Activated effector memory CD4-positive, alpha-beta T cell treated with Interleukin-2 at 50 U/mL for 16 hours (primary cell): ENCODE results near the gene GPR68.
"Not testable (repeated sequence)": the region's sequence is repeated elsewhere in the genome, so short reads cannot be mapped to it uniquely, and the experiment has no call there.

Experiments used
- DNase-seq: peaks from one replicate; pipeline ENCODE4 v3.0.0-alpha.2; 2020

GPR68 gene

GRCh38 chr14:91228112-91229004, 16.1 kb downstream of the GPR68 start:
- peak; percentile 60 for DNase-seq

GRCh38 chr14:91227183-91227628, 17.3 kb downstream of the GPR68 start:
- DNase-seq, result no peak

- not testable (repeated sequence) for DNase-seq
These were observed 18.1 kb downstream of the GPR68 start for GRCh38 chr14:91226360-91226759.

- no peak for DNase-seq
These were observed 19.5 kb downstream of the GPR68 start for GRCh38 chr14:91225025-91225424.

- no peak for DNase-seq
These were observed 21.3 kb downstream of the GPR68 start for GRCh38 chr14:91223028-91223783.

- DNase-seq, result no peak
These were observed 23.2 kb downstream of the GPR68 start for GRCh38 chr14:91221270-91221669.

- no peak for DNase-seq
These were observed 23.9 kb downstream of the GPR68 start for GRCh38 chr14:91220581-91221000.

- DNase-seq, result no peak
These were observed 24.8 kb downstream of the GPR68 start for GRCh38 chr14:91219517-91220389.

- DNase-seq, result no peak
These were observed 26.5 kb downstream of the GPR68 start for GRCh38 chr14:91218014-91218413.

- DNase-seq, result no peak
These were observed 27.7 kb downstream of the GPR68 start for GRCh38 chr14:91216731-91217226.

- no peak for DNase-seq
These were observed 29.1 kb downstream of the GPR68 start for GRCh38 chr14:91215381-91215780.

- DNase-seq, result no peak
These were observed 30.2 kb downstream of the GPR68 start for GRCh38 chr14:91214306-91214705.

GRCh38 chr14:91211017-91211416, 33.5 kb downstream of the GPR68 start:
- DNase-seq, result no peak

GRCh38 chr14:91207008-91207407, 37.5 kb downstream of the GPR68 start:
- no peak for DNase-seq

- no peak for DNase-seq
These were observed 39.0 kb downstream of the GPR68 start for GRCh38 chr14:91205459-91205858.

GRCh38 chr14:91204657-91205056, 39.8 kb downstream of the GPR68 start:
- DNase-seq, result no peak

- peak; percentile 19 for DNase-seq
These were observed 42.1 kb downstream of the GPR68 start for GRCh38 chr14:91202234-91202974.

GRCh38 chr14:91200802-91201201, 43.7 kb downstream of the GPR68 start:
- not testable (repeated sequence) for DNase-seq

GRCh38 chr14:91197631-91198030, 46.9 kb downstream of the GPR68 start:
- DNase-seq, result no peak

- DNase-seq, result no peak
These were observed 48.6 kb downstream of the GPR68 start for GRCh38 chr14:91195881-91196280.

- no peak for DNase-seq
These were observed 51.4 kb downstream of the GPR68 start for GRCh38 chr14:91193069-91193468.

GRCh38 chr14:91190853-91191252, 53.7 kb downstream of the GPR68 start:
- no peak for DNase-seq
